Activated CD4-positive, alpha-beta T cell treated with anti-CD3 and anti-CD28 coated beads, Interleukin-2, amount 10 ng/mL, durations not matched to agents 7 days and 5 days (primary cell): ENCODE data around the gene SERPINE1. TPM values are rescaled to one million over a fixed set of nuclear protein-coding genes. Genes with fewer than 3 reads are reported as not detected.
"Not testable (repeated sequence)": the region's sequence is repeated elsewhere in the genome, so short reads cannot be mapped to it uniquely, and the experiment has no call there.

ENCODE experiments used
- CTCF ChIA-PET: fragments of 350-600 bp; sonication (Branson Sonifier 250); formaldehyde crosslinking; loops from one replicate; lab custom pipeline; 2021; ENCODE audit warnings: antibody characterized with exemption; lab: Charles Lee
- POLR2A ChIA-PET: fragments of 350-600 bp; sonication (Branson Sonifier 250); formaldehyde crosslinking; loops from one replicate; lab custom pipeline; 2021; ENCODE audit warnings: antibody characterized with exemption; lab: Charles Lee
- DNase-seq: peaks from one replicate; pipeline ENCODE4 v3.0.0-alpha.2; 2020
- H3K27ac Mint-ChIP-seq: one replicate; pipeline ENCODE4 v1.8.0; 2021; ENCODE audit warnings: mild to moderate bottlenecking, moderate library complexity, mixed read lengths
- H3K27me3 Mint-ChIP-seq: one replicate; pipeline ENCODE4 v1.8.0; 2021; ENCODE audit warnings: mixed read lengths
- H3K36me3 Mint-ChIP-seq: one replicate; pipeline ENCODE4 v1.8.0; 2021; ENCODE audit warnings: low read depth, mixed read lengths
- H3K4me1 Mint-ChIP-seq: one replicate; pipeline ENCODE4 v1.8.0; 2021; ENCODE audit warnings: mixed read lengths
- H3K4me3 Mint-ChIP-seq: one replicate; pipeline ENCODE4 v1.8.0; 2021; ENCODE audit warnings: mild to moderate bottlenecking, moderate library complexity, mixed read lengths
- H3K9me3 Mint-ChIP-seq: one replicate; pipeline ENCODE4 v1.8.0; 2021; ENCODE audit warnings: mixed read lengths
- total RNA-seq, 2 experiments: library from RNA; stranded (reverse); gene quantifications; one replicate each; pipeline ENCODE4 v1.2.3, GENCODE V29; 2021

Gene SERPINE1
- total RNA-seq, 2 experiments from 2014 or later: 0.05 to 0.27 TPM

DNA sequence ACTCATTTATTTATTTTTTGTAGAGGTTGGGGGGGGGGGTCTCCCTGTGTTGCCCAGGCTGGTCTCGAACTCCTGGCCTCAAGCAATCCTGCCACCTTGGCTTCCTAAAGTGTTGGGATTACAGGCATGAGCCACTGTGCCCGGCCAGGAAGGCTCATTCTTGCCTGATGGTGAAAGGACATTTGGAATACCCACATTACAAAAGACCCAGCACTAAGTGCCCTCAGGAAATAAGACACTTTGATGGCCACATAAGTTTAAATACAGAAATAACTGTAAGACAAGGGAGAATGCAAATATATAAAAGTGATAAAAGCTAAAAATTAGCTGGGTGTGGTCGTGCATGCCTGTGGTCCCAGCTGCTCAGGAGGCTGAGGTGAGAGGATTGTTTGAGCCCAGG lies 8.0 kb upstream of the SERPINE1 start:
- Mint-ChIP-seq H3K27me3 (peaks cover 27% of the 10 kb centered on the region), H3K4me3 (no peak overlapping the region), H3K9me3 (no peaks in the 10 kb centered on the region), H3K36me3 (no peaks in the 10 kb centered on the region), H3K4me1 (peaks cover 20% of the 10 kb centered on the region), H3K27ac (no peak overlapping the region)
- POLR2A ChIA-PET: no interaction called here
- CTCF ChIA-PET: interaction anchor here (1.2 kb wide), 1 partner anchor 10 kb away, joined by 3 read pairs; no protein-coding TSS in a partner anchor
- DNase-seq: no peak

GRCh38 chr7:101119876-101120275 lies 7.0 kb upstream of the SERPINE1 start:
- POLR2A ChIA-PET: no interaction called here
- Mint-ChIP-seq H3K9me3 (peaks cover 2% of the 10 kb centered on the region), H3K36me3 (no peaks in the 10 kb centered on the region), H3K4me3 (no peak overlapping the region), H3K27me3 (peaks cover 30% of the 10 kb centered on the region), H3K27ac (no peak overlapping the region), H3K4me1 (peaks cover 27% of the 10 kb centered on the region)
- no peak for DNase-seq
- CTCF ChIA-PET: interaction anchor here (1.1 kb wide), 1 partner anchor 13 kb away, joined by 3 read pairs; no protein-coding TSS in a partner anchor

DNA sequence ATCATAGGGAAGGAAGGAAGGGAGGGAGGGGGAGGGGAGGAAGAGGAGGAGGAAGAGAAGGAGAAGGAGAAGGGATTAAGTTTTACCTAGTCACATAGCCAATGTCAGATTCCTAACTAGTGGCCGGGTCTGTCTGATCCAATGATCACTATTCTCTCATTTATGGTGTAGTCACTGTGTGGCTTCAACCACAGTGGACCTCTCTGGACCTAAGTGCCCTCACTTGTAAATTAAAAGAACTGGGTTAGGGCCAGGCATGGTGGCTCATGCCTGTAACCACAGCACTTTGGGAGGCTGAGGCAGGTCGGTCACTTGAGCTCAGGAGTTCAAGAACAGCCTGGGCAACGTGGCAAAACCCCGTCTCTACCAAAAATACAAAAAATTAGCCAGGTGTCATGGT lies 6.6 kb upstream of the SERPINE1 start:
- Mint-ChIP-seq H3K36me3 (no peaks in the 10 kb centered on the region), H3K9me3 (peaks cover 3% of the 10 kb centered on the region), H3K4me3 (no peak overlapping the region), H3K27ac (no peak overlapping the region), H3K4me1 (peaks cover 32% of the 10 kb centered on the region), H3K27me3 (peaks cover 33% of the 10 kb centered on the region)
- ChIA-PET POLR2A (no interaction called here), CTCF (interaction anchor here (1.1 kb wide), 1 partner anchor 13 kb away, joined by 3 read pairs; no protein-coding TSS in a partner anchor)
- no peak for DNase-seq

DNA sequence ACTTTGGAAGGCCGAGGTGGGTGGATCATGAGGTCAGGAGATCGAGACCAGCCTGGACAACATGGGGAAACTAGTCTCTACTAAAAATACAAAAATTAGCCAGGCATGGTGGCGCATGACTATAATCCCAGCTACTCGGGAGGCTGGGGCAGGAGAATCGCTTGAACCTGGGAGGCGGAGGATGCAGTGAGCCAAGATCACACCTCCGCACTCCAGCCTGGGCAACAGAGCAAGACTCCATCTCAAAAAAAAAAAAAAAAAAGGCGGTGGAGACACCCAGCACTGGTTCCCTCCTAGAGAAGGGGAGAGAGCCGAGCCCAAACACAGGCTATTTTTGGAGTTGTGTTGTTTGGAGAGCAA lies 5.3 kb upstream of the SERPINE1 start:
- Mint-ChIP-seq H3K27ac (peak overlapping the region; percentile 87), H3K4me1 (peaks cover 43% of the 10 kb centered on the region), H3K4me3 (peak overlapping the region; percentile 56), H3K27me3 (peaks cover 41% of the 10 kb centered on the region)
- H3K9me3 Mint-ChIP-seq, H3K36me3 Mint-ChIP-seq, POLR2A ChIA-PET, DNase-seq: not testable (repeated sequence)
- CTCF ChIA-PET: interaction anchor here (0.7 kb wide), 1 partner anchor 291 kb away, joined by 4 read pairs; no protein-coding TSS in a partner anchor

DNA sequence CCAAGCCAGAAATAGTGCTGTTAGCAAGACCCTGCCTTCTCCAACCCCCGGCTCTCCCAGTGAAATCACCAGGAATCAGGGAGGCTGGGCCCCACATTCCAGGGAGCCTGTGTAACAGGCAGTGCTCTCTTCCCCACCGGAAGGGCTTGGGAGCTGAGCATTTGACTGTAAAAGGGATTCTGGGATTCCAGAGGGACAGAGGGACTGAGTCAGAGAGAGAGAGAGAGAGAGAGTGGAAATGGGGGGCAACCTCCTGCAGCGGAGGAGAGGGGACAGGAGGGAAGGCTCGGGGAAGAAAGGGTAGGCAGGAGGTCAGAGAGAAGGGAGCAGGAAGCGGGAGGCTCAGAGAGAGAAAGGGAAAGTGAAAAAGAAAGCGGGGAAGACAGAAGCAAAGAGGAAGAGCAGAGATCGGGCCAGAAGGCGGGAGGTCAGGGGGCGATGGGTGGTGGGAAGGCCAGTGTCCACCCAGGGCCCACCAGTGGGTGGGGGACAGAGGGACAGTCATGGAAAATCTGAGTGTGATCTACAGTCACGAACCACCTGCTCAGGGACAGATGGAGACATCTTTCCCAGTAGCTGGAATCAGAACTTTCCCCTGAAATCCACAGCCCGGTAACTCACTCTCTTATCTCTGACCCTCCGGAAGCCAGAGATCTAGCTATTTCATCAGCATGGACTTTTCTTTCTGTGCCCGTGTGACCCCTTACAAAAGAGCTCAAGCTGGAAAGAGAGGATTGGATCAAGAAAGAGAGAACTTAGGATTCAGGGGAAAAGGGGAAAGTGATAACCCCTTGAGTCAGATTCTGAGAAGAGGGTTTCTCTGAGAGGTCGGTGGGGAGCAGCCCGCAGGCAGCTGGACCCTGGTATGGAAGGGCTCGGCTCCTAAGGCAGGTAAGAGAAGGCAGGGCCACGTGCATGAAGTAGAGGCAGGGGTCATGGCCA lies 4.6 kb upstream of the SERPINE1 start:
- DNase-seq: no peak
- CTCF ChIA-PET: interaction anchor here (1.1 to 1.2 kb wide), 2 partner anchors 9 to 19 kb away, joined by 3 read pairs; no protein-coding TSS in a partner anchor
- Mint-ChIP-seq H3K4me1 (peaks cover 50% of the 10 kb centered on the region), H3K27ac (peak overlapping the region; percentile 87), H3K4me3 (peak overlapping the region; percentile 56), H3K9me3 (peaks cover 3% of the 10 kb centered on the region), H3K36me3 (no peaks in the 10 kb centered on the region), H3K27me3 (peaks cover 47% of the 10 kb centered on the region)
- POLR2A ChIA-PET: no interaction called here

- Mint-ChIP-seq H3K4me1 (peaks cover 59% of the 10 kb centered on the region), H3K9me3 (peaks cover 3% of the 10 kb centered on the region), H3K27me3 (peaks cover 54% of the 10 kb centered on the region), H3K4me3 (no peak overlapping the region), H3K27ac (peak overlapping the region; percentile 78), H3K36me3 (no peaks in the 10 kb centered on the region)
- POLR2A ChIA-PET: no interaction called here
- CTCF ChIA-PET: interaction anchor here (1.0 to 1.3 kb wide), 6 partner anchors 10 to 46 kb away, joined by 3 read pairs; no protein-coding TSS in a partner anchor
- no peak for DNase-seq
Observed at GRCh38 chr7:101122933-101123702, 3.8 kb upstream of the SERPINE1 start.

DNA sequence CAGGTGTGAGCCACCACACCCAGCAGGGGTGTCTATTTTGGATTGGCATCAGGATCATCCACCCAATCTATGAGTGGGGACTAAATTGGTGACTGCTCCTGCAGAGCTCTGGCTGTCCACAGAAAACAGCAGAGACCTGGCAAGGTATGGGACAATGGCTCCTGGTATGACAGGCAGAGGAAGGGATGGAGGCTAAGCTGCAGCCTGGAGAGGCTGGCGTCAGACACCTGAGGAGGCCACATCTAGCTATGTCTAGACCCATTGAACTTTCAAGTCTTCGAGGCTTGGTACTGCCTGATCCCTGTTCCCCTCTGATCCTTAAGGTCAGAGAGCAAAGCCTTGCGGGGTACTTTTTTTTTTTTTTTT lies 3.2 kb upstream of the SERPINE1 start:
- H3K4me1 Mint-ChIP-seq: peaks cover 61% of the 10 kb centered on the region
- DNase-seq: no peak
- CTCF ChIA-PET: interaction anchor here (1.0 to 1.3 kb wide), 4 partner anchors 14 to 45 kb away, joined by 3 read pairs; no protein-coding TSS in a partner anchor
- H3K27ac Mint-ChIP-seq: no peak overlapping the region
- peaks cover 3% of the 10 kb centered on the region for H3K9me3 Mint-ChIP-seq
- H3K4me3 Mint-ChIP-seq: no peak overlapping the region
- peaks cover 60% of the 10 kb centered on the region for H3K27me3 Mint-ChIP-seq
- no peaks in the 10 kb centered on the region for H3K36me3 Mint-ChIP-seq
- POLR2A ChIA-PET: no interaction called here

DNA sequence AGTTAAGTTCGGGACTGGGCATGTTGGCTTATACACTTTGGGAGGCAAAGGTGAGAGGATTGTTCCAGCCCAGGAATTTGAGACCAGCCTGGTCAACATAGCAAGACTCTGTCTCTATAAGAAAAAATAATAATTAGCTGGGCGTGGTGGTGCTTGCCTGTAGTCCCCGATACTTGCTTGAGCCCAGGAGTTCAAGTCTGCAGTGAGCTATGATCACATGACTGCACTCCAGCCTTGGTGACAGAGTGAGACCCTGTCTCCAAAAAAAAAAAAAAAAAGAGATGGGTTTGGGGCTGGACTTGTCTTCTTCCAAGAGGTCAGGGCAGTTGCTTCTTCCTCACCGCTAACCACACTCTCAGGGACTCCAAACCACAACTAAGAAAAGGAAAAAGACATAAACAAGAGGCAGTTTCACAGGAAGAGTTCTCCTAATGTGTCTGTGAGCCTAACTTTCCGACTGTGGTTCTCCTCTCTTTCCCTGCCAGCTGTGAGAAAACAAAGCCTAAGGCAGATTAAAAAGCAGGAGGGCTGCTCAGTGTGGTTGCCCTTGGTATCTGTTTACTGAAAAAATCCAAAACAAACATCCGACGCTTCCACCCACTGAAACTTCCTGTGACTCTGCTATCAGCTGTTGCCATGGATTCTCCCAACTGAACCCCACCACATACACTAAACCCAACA lies 2.4 kb upstream of the SERPINE1 start:
- POLR2A ChIA-PET: no interaction called here
- DNase-seq: peak; percentile 32
- Mint-ChIP-seq H3K27me3 (peaks cover 62% of the 10 kb centered on the region), H3K27ac (peak overlapping the region; percentile 60), H3K4me1 (peaks cover 61% of the 10 kb centered on the region), H3K36me3 (no peaks in the 10 kb centered on the region), H3K9me3 (peaks cover 3% of the 10 kb centered on the region), H3K4me3 (peak overlapping the region; percentile 38)
- CTCF ChIA-PET: interaction anchor here (0.6 to 1.2 kb wide), 3 partner anchors 44 to 93 kb away, joined by 3 read pairs; partner anchors contain the start of genes PLOD3 and ZNHIT1

- peaks cover 3% of the 10 kb centered on the region for H3K9me3 Mint-ChIP-seq
- peaks cover 56% of the 10 kb centered on the region for H3K27me3 Mint-ChIP-seq
- H3K27ac Mint-ChIP-seq: no peak overlapping the region
- CTCF ChIA-PET: interaction anchor here (1.0 to 2.1 kb wide), 4 partner anchors 17 to 190 kb away, joined by 3 to 9 read pairs (median 4); partner anchors contain the start of genes PLOD3 and ZNHIT1
- no peak for DNase-seq
- H3K36me3 Mint-ChIP-seq: no peaks in the 10 kb centered on the region
- peaks cover 60% of the 10 kb centered on the region for H3K4me1 Mint-ChIP-seq
- POLR2A ChIA-PET: no interaction called here
- H3K4me3 Mint-ChIP-seq: no peak overlapping the region
Observed at GRCh38 chr7:101125989-101126650, 784 bp upstream of the SERPINE1 start.

- POLR2A ChIA-PET: no interaction called here
- CTCF ChIA-PET: interaction anchor here (0.6 to 2.1 kb wide), 6 partner anchors 16 to 164 kb away, joined by 3 to 9 read pairs (median 4); no protein-coding TSS in a partner anchor
Observed at GRCh38 chr7:101127460-101128039, 646 bp downstream of the SERPINE1 start.

GRCh38 chr7:101128040-101128834 lies 1.3 kb downstream of the SERPINE1 start:
- Mint-ChIP-seq H3K9me3 (peaks cover 3% of the 10 kb centered on the region), H3K27ac (no peak overlapping the region), H3K4me3 (no peak overlapping the region), H3K4me1 (peaks cover 46% of the 10 kb centered on the region), H3K27me3 (peaks cover 52% of the 10 kb centered on the region), H3K36me3 (no peaks in the 10 kb centered on the region)
- ChIA-PET CTCF (interaction anchor here (1.0 to 1.3 kb wide), 3 partner anchors 16 to 64 kb away, joined by 3 to 5 read pairs (median 4); no protein-coding TSS in a partner anchor), POLR2A (no interaction called here)
- no peak for DNase-seq

More at GRCh38 chr7:101127460-101128039, 646 bp downstream of the SERPINE1 start:
- H3K4me1 Mint-ChIP-seq: peaks cover 49% of the 10 kb centered on the region
- no peaks in the 10 kb centered on the region for H3K36me3 Mint-ChIP-seq
- no peak overlapping the region for H3K27ac Mint-ChIP-seq
- peaks cover 52% of the 10 kb centered on the region for H3K27me3 Mint-ChIP-seq
- DNase-seq: no peak
- peak overlapping the region; percentile 37 for H3K4me3 Mint-ChIP-seq
- peaks cover 3% of the 10 kb centered on the region for H3K9me3 Mint-ChIP-seq
